Activated T-cell treated with anti-CD3 and anti-CD28 coated beads, Interleukin-2, amount 50 U/mL, for 1 hour (primary cell): ENCODE data around the gene UST.
"Not testable (repeated sequence)": the region's sequence is repeated elsewhere in the genome, so short reads cannot be mapped to it uniquely, and the experiment has no call there.

Experiments
- DNase-seq: peaks from one replicate; pipeline ENCODE4 v3.0.0-alpha.2; 2020

UST gene

GRCh38 chr6:148768646-148769270 is 21.9 kb downstream of the UST start:
- no peak for DNase-seq

- no peak for DNase-seq
Measured at GRCh38 chr6:148769304-148769968, 22.6 kb downstream of the UST start.

- DNase-seq, result no peak
Measured at GRCh38 chr6:148770408-148771211, 23.8 kb downstream of the UST start.

GRCh38 chr6:148771212-148771601 is 24.4 kb downstream of the UST start:
- no peak for DNase-seq

GRCh38 chr6:148771896-148772554 is 25.2 kb downstream of the UST start:
- no peak for DNase-seq

GRCh38 chr6:148775161-148775560 is 28.3 kb downstream of the UST start:
- DNase-seq, result no peak

GRCh38 chr6:148776321-148777308 is 29.8 kb downstream of the UST start:
- no peak for DNase-seq

GRCh38 chr6:148779142-148779562 is 32.3 kb downstream of the UST start:
- DNase-seq, result no peak

- not testable (repeated sequence) for DNase-seq
Measured at GRCh38 chr6:148780423-148780822, 33.6 kb downstream of the UST start.

- DNase-seq, result no peak
Measured at GRCh38 chr6:148780918-148781436, 34.1 kb downstream of the UST start.

GRCh38 chr6:148789948-148790347 is 43.1 kb downstream of the UST start:
- no peak for DNase-seq

- DNase-seq, result no peak
Measured at GRCh38 chr6:148790404-148790803, 43.6 kb downstream of the UST start.

GRCh38 chr6:148790817-148791216 is 44.0 kb downstream of the UST start:
- DNase-seq, result no peak

- no peak for DNase-seq
Measured at GRCh38 chr6:148791372-148791771, 44.5 kb downstream of the UST start.

- DNase-seq, result no peak
Measured at GRCh38 chr6:148793721-148794120, 46.9 kb downstream of the UST start.

GRCh38 chr6:148794797-148795196 is 48.0 kb downstream of the UST start:
- DNase-seq, result no peak

GRCh38 chr6:148795563-148795962 is 48.7 kb downstream of the UST start:
- DNase-seq, result no peak

GRCh38 chr6:148799647-148800046 is 52.8 kb downstream of the UST start:
- DNase-seq, result no peak

GRCh38 chr6:148800536-148800935 is 53.7 kb downstream of the UST start:
- DNase-seq, result no peak

GRCh38 chr6:148803979-148804378 is 57.1 kb downstream of the UST start:
- DNase-seq, result no peak

- DNase-seq, result no peak
Measured at GRCh38 chr6:148805777-148806176, 58.9 kb downstream of the UST start.

- no peak for DNase-seq
Measured at GRCh38 chr6:148807784-148808183, 61.0 kb downstream of the UST start.
